Vagina (tissue), 2 donors: Measurements from ENCODE around the gene GHSR.

Experiments
- CTCF ChIP-seq, 3 experiments: fragments of 450-650 bp in 2 of 3; fragments of 200-600 bp in 1 of 3; sonication (generic) in 1 of 3; IDR thresholded peaks; one replicate each; pipeline ENCODE4 v1.5.1; 2017 to 2019; ENCODE audit warnings: antibody characterized with exemption in 3 of 3, mild to moderate bottlenecking in 2 of 3, moderate library complexity in 2 of 3
- POLR2A ChIP-seq, 2 donors: fragments of 450-650 bp; IDR thresholded peaks; one replicate each; pipeline ENCODE4 v1.6.1; 2017; ENCODE audit warnings: antibody characterized with exemption in 2 of 2, mild to moderate bottlenecking in 2 of 2, moderate library complexity in 2 of 2

GRCh38 chr3:172456404-172456803 is 8.1 kb upstream of the GHSR start:
- TF ChIP-seq CTCF (IDR thresholded peaks at IDR 0.05) (no peak), POLR2A (IDR thresholded peaks at IDR 0.05) (no peak)
